Neural crest cell (in vitro differentiated cells): Measurements from ENCODE around the gene BMP8A. TPM values are rescaled to one million over a fixed set of nuclear protein-coding genes. Genes with fewer than 3 reads are reported as not detected.
A peak's percentile ranks its signal among the peaks of the same experiment; 100 is the strongest.
"Not testable (repeated sequence)": the region's sequence is repeated elsewhere in the genome, so short reads cannot be mapped to it uniquely, and the experiment has no call there.

ENCODE experiments used
- DNase-seq: peaks from one replicate; pipeline ENCODE4 v3.0.0; 2021; ENCODE audit warnings: low read depth, mixed read lengths, low spot score
- H3K27ac Mint-ChIP-seq: one replicate; pipeline ENCODE4 v1.8.0; 2021; ENCODE audit warnings: mild to moderate bottlenecking, mixed read lengths; ENCODE audit not compliant: unreplicated experiment
- H3K27me3 Mint-ChIP-seq: 2 replicates; pipeline ENCODE4 v1.8.0; 2021; ENCODE audit warnings: low read depth, mild to moderate bottlenecking, mixed read lengths
- H3K36me3 Mint-ChIP-seq: 2 replicates; pipeline ENCODE4 v1.8.0; 2021; ENCODE audit warnings: low read depth, mild to moderate bottlenecking, mixed read lengths
- H3K4me1 Mint-ChIP-seq: 2 replicates; pipeline ENCODE4 v1.8.0; 2021; ENCODE audit warnings: mixed read lengths
- H3K4me3 Mint-ChIP-seq: one replicate; pipeline ENCODE4 v1.8.0; 2021; ENCODE audit warnings: mild to moderate bottlenecking, mixed read lengths
- H3K9me3 Mint-ChIP-seq: 2 replicates; pipeline ENCODE4 v1.8.0; 2021; ENCODE audit warnings: mixed read lengths
- total RNA-seq: library from RNA; stranded (reverse); gene quantifications from 2 replicates; pipeline ENCODE4 v1.2.1, GENCODE V29; 2021
- TF ChIP-seq, protein P1 (sequence below): fragments of 200-600 bp; sonication (generic); conservative IDR thresholded peaks from 2 replicates; pipeline ENCODE4 v1.5.0; 2021; ENCODE audit warnings: antibody characterized with exemption, mild to moderate bottlenecking

Gene BMP8A
- total RNA-seq, 1 donor from 2014 or later: 0.19 TPM

DNA sequence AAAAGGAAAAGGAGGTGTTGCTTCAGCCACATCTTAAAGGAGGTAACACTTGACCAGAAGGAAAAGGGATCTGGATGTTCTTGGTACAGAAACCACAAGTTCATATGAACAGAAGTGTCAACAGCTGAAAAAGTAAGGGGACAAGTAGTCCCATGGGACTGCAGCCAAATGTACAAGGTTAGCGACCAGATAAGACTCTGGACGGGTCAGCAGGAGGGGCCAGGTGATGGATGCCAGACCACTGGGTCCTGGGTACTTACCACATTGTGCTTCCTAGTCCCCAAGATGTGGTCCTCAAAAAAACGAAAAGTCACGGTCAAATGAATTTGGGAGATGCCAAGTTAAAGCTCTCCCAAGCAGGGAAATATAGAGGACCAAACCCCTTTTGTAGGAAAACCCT lies 16.6 kb upstream of the BMP8A start:
- Mint-ChIP-seq H3K4me3 (no peak overlapping the region), H3K36me3 (peaks cover 21% of the 10 kb centered on the region), H3K9me3 (no peaks in the 10 kb centered on the region), H3K4me1 (no peaks in the 10 kb centered on the region), H3K27ac (no peak overlapping the region), H3K27me3 (no peaks in the 10 kb centered on the region)
- DNase-seq: no peak
- TF ChIP-seq, protein P1, sequence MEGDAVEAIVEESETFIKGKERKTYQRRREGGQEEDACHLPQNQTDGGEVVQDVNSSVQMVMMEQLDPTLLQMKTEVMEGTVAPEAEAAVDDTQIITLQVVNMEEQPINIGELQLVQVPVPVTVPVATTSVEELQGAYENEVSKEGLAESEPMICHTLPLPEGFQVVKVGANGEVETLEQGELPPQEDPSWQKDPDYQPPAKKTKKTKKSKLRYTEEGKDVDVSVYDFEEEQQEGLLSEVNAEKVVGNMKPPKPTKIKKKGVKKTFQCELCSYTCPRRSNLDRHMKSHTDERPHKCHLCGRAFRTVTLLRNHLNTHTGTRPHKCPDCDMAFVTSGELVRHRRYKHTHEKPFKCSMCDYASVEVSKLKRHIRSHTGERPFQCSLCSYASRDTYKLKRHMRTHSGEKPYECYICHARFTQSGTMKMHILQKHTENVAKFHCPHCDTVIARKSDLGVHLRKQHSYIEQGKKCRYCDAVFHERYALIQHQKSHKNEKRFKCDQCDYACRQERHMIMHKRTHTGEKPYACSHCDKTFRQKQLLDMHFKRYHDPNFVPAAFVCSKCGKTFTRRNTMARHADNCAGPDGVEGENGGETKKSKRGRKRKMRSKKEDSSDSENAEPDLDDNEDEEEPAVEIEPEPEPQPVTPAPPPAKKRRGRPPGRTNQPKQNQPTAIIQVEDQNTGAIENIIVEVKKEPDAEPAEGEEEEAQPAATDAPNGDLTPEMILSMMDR: no peak

DNA sequence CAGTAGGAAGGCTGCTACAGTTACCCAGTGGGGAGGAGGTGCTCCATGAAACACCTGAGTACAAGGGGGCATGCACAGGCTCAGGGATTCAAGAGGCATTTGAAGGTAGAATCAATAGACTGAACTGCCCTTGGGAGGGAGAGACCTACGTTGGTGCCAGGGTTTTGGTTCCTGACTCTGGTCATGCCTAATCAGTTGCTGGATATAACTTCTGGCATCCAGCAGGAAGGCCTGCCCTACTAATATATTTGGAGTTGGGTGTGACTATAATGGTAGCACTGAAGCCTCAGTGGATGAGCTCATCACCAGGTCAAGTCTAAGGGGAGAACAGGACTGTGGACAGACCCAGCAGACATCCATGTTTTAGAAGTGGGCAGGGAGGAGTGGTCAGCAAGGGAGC lies 15.9 kb upstream of the BMP8A start:
- not testable (repeated sequence) for H3K4me3 Mint-ChIP-seq, H3K27me3 Mint-ChIP-seq, DNase-seq, H3K9me3 Mint-ChIP-seq, H3K4me1 Mint-ChIP-seq
- Mint-ChIP-seq H3K36me3 (peaks cover 22% of the 10 kb centered on the region), H3K27ac (peak overlapping the region; percentile 23)

GRCh38 chr1:39478126-39478915 lies 13.1 kb upstream of the BMP8A start:
- no peak overlapping the region for H3K4me3 Mint-ChIP-seq
- TF ChIP-seq, protein P1: no peak
- H3K27me3 Mint-ChIP-seq: no peaks in the 10 kb centered on the region
- H3K36me3 Mint-ChIP-seq: peaks cover 32% of the 10 kb centered on the region
- H3K27ac Mint-ChIP-seq: no peak overlapping the region
- no peaks in the 10 kb centered on the region for H3K9me3 Mint-ChIP-seq
- H3K4me1 Mint-ChIP-seq: peaks cover 4% of the 10 kb centered on the region
- DNase-seq: no peak

DNA sequence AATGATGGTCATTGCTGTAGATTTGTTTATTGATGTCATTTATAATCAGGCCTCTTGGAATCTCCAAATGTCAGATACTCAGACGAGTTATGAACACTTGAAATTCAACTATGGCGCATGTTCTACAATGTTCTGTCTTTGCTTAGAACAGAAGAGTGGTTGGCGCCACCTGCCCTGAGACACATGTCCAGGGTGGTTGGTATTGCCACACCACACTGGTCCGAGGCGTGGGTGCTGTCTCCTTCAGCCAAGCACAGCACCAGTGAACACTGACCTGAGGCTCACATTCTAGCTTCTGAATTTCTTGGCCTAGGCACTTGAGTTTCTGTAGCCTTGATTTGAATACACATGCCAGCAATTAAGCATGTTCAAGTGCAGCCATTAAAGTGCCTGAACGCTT lies 10.1 kb upstream of the BMP8A start:
- TF ChIP-seq, protein P1: no peak
- Mint-ChIP-seq H3K4me1 (peaks cover 5% of the 10 kb centered on the region), H3K9me3 (no peaks in the 10 kb centered on the region), H3K4me3 (no peak overlapping the region), H3K27me3 (no peaks in the 10 kb centered on the region), H3K36me3 (peaks cover 29% of the 10 kb centered on the region), H3K27ac (no peak overlapping the region)
- DNase-seq: no peak

GRCh38 chr1:39483276-39483675 lies 8.2 kb upstream of the BMP8A start:
- Mint-ChIP-seq H3K27me3 (peaks cover 5% of the 10 kb centered on the region), H3K36me3 (peaks cover 28% of the 10 kb centered on the region), H3K4me1 (peaks cover 5% of the 10 kb centered on the region), H3K27ac (peak overlapping the region; percentile 28), H3K4me3 (no peak overlapping the region), H3K9me3 (no peaks in the 10 kb centered on the region)
- no peak for DNase-seq
- TF ChIP-seq, protein P1: no peak

DNA sequence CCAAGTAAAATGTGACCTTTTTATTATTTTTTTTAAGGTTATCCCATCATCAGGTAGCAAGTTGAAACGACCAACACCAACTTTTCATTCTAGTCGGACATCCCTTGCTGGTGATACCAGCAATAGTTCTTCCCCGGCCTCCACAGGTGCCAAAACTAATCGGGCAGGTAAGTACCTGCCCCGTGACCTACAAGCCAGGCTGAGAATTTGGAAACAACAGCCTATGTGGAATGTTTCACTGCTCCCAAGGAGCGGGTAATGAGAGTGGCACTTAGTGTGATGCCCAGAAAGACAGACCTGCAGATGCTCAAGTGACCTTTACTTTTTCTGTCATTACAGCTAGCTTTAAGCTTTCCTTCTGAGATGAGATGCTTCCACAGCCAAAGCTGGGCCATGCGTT lies 6.9 kb upstream of the BMP8A start:
- H3K9me3 Mint-ChIP-seq: no peaks in the 10 kb centered on the region
- peaks cover 5% of the 10 kb centered on the region for H3K4me1 Mint-ChIP-seq
- H3K27ac Mint-ChIP-seq: no peak overlapping the region
- peaks cover 8% of the 10 kb centered on the region for H3K27me3 Mint-ChIP-seq
- H3K4me3 Mint-ChIP-seq: no peak overlapping the region
- TF ChIP-seq, protein P1: no peak
- no peak for DNase-seq
- H3K36me3 Mint-ChIP-seq: peaks cover 28% of the 10 kb centered on the region
